HG03060 (cell line): ENCODE measurements around the gene LGALS9C.
A peak's percentile ranks its signal among the peaks of the same experiment; 100 is the strongest.
"Not testable (repeated sequence)": the region's sequence is repeated elsewhere in the genome, so short reads cannot be mapped to it uniquely, and the experiment has no call there.

Source experiments
- ATAC-seq: cut with Tn5 transposase; IDR thresholded peaks from one replicate; pipeline ENCODE4 v1.9.1; 2021; ENCODE audit warnings: low read depth, moderate number of reproducible peaks; ENCODE audit not compliant: unreplicated experiment

The LGALS9C gene

GRCh38 chr17:18476508-18477308 lies at the start of gene LGALS9C:
Gene LGALS9C, plus strand, starts transcription at chr17:18476789. Its CDS starts 66 bp downstream, at chr17:18476855.
- peak; percentile 78 for ATAC-seq

GRCh38 chr17:18432206-18432605 lies 44.4 kb upstream of the LGALS9C start:
- ATAC-seq: not testable (repeated sequence)

GRCh38 chr17:18439465-18439870 lies 37.1 kb upstream of the LGALS9C start:
- ATAC-seq: not testable (repeated sequence)

- not testable (repeated sequence) for ATAC-seq
Measured at GRCh38 chr17:18442093-18442492, 34.5 kb upstream of the LGALS9C start.

- not testable (repeated sequence) for ATAC-seq
Measured at GRCh38 chr17:18442532-18442931, 34.1 kb upstream of the LGALS9C start.

- not testable (repeated sequence) for ATAC-seq
Measured at GRCh38 chr17:18447476-18448205, 28.9 kb upstream of the LGALS9C start.

- ATAC-seq: not testable (repeated sequence)
Measured at GRCh38 chr17:18448311-18448710, 28.3 kb upstream of the LGALS9C start.

- not testable (repeated sequence) for ATAC-seq
Measured at GRCh38 chr17:18449833-18450232, 26.8 kb upstream of the LGALS9C start.

GRCh38 chr17:18450998-18451397 lies 25.6 kb upstream of the LGALS9C start:
- ATAC-seq: not testable (repeated sequence)

GRCh38 chr17:18451969-18452368 lies 24.6 kb upstream of the LGALS9C start:
- ATAC-seq: not testable (repeated sequence)

- ATAC-seq: not testable (repeated sequence)
Measured at GRCh38 chr17:18459035-18459434, 17.6 kb upstream of the LGALS9C start.

GRCh38 chr17:18463831-18464502 lies 12.6 kb upstream of the LGALS9C start:
- ATAC-seq: not testable (repeated sequence)

- not testable (repeated sequence) for ATAC-seq
Measured at GRCh38 chr17:18466250-18466983, 10.2 kb upstream of the LGALS9C start.

- ATAC-seq: not testable (repeated sequence)
Measured at GRCh38 chr17:18467001-18467400, 9.6 kb upstream of the LGALS9C start.

- not testable (repeated sequence) for ATAC-seq
Measured at GRCh38 chr17:18468472-18469171, 8.0 kb upstream of the LGALS9C start.

GRCh38 chr17:18469837-18470236 lies 6.8 kb upstream of the LGALS9C start:
- not testable (repeated sequence) for ATAC-seq

GRCh38 chr17:18470345-18470930 lies 6.2 kb upstream of the LGALS9C start:
- ATAC-seq: not testable (repeated sequence)

GRCh38 chr17:18473967-18474366 lies 2.6 kb upstream of the LGALS9C start:
- ATAC-seq: not testable (repeated sequence)

- ATAC-seq: not testable (repeated sequence)
Measured at GRCh38 chr17:18474754-18475153, 1.8 kb upstream of the LGALS9C start.
